Activated CD4-positive, alpha-beta T cell treated with anti-CD3 and anti-CD28 coated beads, Interleukin-10, Interleukin-2, amounts not matched to agents 100 ng/mL and 50 ng/mL, durations not matched to agents 16 hours and 8 hours (primary cell): ENCODE measurements around the gene EPB41L1.

Experiments used
- DNase-seq: peaks from one replicate; pipeline ENCODE4 v3.0.0-alpha.2; 2020

The EPB41L1 gene

DNA sequence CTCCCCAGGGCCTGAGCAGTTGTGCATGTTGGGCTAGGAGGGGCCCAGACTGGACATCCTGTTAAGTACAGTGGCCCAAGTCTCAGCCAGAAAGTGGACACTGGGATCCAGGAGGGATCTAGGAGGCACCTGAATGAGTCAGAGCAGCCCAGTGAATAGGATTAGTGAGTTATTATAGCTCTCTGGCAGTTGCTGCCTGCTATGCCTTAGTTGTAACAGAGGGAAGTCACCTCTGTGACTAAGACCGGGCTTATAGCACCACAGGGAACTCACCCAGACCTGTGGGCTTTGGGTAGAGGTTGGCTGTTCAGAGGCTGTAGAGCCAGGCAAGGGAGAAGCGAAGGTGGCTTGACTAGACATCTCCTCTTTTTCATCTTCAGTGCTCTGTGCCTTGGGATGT, 42.7 kb downstream of the EPB41L1 start:
- DNase-seq, result no peak

DNA sequence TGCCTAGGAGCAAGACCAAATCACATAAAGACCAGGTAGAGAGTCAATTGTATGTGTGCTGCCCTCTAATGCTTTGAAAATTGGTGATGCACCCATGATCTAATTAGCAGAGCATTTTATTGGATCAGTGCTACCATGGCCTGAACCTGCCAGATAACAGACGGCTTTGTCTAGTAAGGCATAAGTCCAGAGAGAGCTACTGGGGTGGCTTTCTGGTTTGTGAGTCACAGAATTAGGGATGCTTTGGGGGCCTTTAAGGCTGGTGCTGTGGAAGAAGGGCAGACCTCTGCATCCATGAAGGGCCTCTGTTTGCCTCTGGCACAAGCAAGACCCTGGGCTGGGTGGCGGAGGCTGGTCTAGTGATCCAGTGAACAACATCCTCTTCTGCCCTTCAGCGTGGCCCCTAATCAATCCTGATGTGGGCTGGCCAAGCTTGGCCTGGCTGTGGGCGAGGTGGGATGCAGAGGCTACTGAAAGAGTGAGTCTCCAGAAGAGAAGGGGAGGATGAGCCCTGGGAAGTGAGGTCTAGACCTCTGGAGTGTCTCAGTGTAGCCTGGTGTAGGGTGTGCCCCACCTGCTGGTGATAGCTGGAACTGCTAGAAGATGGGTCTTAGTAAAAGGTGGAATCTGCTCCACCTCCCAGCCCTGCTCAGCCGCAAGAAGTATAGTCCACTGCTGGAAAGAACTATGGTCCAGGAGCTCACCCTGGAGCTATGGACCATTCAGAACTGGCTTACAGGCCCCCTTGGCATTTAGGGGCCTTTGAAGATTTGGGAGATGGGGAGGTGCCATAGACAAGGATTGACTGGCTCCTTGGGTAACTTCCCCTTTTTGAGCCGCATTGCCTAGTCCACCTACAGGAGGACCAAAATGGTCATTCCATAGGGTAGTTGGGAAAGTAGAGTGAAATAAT, 45.1 kb downstream of the EPB41L1 start:
- peak; percentile 75 for DNase-seq

DNA sequence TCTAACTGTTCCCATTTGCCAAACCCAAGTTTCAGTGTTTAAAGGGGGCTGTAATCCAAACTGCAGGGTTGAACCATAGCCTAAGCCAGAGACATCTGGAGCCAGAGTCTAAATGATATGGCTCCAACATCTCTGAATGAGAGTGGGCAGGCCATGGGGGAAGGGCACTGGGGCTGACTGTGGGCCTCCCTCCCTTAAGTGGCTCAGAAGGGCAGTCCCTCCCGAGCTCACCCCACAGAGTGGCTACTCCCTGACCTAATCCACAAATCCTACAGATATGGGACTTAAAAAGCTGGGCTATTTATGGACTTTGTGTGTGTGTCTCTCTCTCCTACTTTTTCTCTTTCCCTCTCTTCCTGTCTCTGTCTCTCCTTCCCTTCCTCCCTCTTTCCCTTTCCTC, 45.9 kb downstream of the EPB41L1 start:
- no peak for DNase-seq

DNA sequence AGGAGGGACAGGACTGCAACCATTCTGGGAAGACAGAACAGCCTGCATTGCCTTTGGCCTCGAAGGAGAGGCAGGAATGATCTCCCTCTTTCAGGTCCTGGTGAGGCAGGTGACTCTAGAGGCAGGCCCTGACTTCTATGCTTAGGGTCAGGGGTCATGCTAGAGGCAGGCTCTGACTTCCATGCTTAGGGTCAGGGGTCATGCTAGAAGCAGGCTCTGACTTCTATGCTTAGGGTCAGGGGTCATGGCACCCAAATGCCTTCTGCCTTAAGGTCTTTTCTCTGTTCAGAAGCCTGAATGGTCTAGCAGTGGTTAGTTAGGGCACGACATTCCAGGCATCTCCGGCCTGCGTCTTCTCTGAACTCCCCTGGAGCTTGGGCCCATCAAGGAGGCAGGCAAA, 46.7 kb downstream of the EPB41L1 start:
- no peak for DNase-seq

DNA sequence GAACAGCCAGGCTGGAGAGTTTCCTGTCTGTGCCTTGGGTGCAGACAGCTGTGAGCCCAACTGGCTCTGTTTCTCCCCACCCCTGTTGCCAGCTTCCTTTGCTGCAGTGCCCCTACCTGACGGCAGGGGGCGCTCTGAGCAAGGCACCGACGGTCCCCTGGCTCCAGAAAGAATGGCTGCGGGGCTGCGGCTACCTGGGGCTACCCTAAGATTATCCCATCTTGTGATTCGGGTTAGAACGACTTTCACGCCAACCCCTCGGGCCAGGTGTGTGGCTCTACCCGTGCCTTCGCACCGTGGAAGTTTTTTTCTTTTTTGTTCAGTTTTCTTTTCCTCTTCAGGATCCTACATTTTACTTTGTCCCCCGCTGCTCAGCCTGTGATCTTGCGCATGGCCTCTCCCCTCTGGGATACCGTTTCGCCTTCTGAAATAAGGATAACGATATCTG, 48.4 kb downstream of the EPB41L1 start:
- peak; percentile 81 for DNase-seq

DNA sequence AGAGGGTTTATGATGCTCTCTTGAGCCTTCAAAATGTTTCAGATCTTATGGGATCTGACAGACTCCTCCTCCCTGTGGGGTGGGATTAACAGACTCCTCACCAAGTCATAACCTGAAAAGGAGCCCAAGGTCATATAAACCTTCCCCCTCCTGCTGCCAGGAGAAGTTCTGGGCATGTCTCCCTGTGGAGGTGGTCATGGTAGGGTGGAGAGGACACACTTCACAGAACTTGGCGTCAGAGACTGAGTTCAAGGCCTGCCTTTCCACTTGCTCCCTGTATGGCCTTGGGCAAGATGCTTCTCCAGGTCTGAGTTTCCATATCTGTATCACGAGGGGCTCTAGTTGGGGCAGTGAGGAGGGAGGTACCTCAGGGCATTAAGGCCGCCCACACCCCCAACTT, 49.3 kb downstream of the EPB41L1 start:
- no peak for DNase-seq

DNA sequence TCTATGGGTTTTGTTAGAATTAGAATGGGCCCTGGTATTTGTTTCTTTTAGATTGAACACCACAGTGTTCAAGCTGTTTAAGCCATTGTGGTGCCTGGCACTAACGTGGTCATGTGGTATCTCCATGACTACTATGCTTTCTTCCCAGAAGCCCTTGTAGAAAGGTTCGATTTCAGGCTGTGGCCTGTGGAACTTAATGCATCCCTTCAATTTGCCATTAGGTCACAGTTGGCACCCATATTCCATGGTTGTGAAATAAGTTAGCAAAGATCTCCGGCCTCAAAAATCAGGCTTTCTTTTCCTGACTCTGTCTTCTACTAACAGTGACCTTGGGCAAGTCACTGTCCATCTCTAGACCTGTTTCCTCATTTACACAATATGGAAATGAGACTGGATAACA, 50.5 kb downstream of the EPB41L1 start:
- DNase-seq, result no peak

DNA sequence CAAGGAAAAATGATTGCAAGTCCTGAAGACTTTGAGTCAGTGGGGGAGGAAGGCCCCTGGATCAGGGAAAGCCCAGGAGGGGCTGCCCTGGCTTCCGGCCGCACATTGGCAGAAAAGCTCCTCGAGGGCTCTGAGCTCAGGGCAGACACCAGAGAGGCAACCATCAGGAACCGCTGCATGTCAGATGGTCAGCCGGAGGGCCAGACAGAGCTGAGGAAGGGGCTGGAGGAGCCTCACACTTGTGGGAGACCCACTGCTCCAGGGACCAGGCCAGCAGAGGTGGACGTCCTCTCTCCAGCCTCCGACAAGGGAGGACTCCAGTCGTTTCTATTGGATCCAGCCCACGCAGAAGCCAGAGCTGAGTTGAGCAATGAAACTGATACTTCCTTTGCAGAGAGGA, 51.5 kb downstream of the EPB41L1 start:
- no peak for DNase-seq

DNA sequence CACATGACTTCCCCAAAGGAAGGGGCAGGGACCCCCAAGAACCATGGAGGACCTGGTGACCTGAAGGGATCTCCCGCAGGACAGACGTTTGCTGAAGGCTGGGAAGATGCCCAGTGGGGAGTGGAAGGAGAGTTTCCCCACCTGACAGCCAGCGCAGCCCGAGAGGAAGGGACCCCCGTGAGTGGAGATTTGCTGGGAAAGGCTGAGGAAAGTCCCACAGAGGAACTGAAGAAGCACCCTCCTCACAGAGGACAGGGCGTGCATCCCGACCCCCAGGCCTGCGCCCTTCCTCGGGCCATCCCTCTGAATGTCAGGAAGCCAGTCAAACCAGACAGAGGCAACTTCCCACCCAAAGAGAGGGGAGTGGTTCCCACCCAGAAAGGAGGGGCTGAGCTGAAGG, 52.1 kb downstream of the EPB41L1 start:
- no peak for DNase-seq

DNA sequence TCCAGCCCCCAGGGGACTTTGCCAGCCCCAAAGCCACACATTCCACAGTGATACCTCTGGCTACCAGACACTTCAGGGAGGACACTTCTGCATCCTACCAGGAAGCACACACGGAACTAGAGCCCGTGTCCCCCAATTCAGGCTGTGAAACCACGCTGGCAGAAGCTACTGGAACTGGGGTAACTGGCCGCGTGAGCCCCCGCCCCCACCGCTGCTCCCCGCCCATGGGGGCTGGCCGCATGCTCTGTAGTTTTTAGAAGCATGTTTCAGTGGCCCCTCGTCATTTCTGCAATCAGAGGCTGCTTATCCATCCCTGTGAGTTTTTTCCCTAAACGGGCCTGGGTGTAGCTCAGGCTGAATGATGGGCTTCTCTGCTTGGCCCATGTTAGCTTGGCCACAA, 53.1 kb downstream of the EPB41L1 start:
- DNase-seq, result no peak

DNA sequence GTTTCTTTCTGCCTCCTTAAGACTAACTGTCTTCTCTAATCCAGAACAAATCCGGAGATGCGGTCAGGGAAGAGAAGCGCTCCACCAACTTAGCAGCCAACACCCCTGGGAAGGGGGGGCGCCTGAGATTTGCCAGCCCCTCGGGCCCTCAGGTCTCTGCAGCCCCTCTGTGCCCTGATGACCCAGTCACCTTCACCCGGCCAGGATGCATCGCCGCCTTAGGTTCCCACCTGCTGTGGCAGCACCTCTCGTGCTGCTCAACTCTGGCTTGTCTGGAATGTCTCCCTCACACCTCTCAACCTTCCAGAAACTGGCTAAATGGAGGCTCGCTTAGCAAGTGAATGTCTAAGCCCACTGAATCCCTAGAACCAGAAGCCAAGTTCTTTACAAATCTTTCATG, 53.7 kb downstream of the EPB41L1 start:
- DNase-seq, result no peak

DNA sequence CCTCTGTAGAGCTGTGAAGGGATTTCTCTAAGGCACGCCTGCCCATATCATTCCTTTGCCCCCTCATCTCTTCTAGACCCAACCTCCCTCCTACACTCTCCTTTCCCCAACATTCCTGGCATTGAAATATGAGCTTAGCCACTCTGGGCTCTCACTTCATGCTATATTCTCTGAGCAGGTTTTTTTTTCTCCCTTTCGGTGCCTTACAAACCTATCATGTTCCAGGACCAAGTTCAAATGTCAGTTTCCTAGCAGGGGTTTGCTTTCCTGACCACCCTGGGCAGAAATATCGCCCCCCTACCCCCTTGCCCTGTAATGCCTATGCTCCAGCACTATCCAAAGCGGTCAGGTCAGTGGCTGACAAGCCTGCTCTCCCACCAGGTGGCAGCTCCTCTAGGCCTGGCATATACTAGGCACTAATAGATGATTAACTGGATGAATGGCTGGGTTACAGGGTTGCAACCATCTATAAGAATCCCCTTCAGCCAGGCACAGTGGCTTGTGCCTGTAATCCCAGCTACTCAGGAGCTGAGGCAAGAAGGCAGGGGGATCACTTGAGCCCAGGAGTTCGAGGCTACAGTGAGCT, 56.0 kb downstream of the EPB41L1 start:
- no peak for DNase-seq

DNA sequence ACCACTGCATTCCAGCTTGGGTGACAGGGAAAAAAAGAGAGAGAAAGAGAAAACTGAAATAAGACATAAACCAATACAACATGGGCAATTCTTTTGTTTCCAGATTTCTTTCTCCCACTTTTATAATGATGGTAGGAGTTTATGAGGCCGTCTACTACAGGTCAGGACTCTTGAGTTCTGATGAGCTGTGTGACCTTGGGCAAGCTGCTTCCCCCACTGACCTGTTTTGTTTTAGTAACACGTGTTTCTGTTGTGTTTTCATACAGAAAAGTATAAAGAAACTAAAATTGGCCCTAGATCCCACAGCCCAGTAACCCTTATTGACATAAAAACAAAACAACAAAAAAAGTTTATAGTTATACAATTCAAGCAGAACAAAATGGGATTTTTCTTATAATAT, 58.8 kb downstream of the EPB41L1 start:
- DNase-seq, result no peak

DNA sequence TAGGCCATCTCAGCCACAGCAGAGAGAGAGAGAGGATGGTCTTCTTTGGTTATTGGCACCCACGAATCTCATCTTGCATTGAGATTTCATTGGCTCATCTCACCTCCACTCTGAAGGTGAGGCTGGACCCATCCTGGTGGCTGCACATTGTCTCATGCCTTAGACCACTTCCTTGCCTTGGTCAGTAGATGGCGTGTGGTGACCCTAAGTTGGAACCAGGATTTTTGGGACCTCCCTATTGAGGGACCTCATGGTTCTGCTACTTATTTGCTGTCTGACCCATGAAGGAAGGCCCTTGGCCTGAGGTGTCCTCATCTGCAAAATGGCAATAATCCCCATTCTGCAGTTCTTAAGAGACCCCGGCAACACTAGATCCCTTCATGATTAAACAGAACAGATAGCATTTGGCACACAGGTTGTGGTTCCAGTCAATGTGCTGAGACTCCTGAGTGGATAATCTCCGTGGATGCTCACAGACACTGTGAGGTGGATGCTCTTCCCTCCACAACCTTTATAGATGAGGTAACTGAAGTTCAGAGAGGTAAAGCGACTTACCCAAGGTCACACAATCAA, 60.2 kb downstream of the EPB41L1 start:
- peak; percentile 38 for DNase-seq

DNA sequence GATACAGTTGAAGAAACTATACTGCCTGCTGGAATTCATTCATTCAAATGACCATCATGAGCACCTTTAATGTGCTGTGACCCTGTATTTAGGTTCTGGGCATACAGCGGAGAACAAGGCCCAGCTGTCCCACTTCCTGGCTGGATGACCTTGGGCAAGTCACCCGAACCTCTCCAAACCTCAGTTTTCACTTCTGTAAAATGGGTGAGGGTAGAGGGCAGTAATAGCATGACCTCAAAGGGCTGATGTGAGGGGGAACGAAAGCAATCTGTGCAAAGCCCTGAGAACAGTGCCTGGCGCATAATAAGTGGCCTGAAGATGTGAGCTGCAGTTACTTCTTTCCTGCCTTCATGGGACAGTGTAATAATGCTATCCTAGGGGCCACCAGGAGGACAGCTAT, 61.2 kb downstream of the EPB41L1 start:
- no peak for DNase-seq

DNA sequence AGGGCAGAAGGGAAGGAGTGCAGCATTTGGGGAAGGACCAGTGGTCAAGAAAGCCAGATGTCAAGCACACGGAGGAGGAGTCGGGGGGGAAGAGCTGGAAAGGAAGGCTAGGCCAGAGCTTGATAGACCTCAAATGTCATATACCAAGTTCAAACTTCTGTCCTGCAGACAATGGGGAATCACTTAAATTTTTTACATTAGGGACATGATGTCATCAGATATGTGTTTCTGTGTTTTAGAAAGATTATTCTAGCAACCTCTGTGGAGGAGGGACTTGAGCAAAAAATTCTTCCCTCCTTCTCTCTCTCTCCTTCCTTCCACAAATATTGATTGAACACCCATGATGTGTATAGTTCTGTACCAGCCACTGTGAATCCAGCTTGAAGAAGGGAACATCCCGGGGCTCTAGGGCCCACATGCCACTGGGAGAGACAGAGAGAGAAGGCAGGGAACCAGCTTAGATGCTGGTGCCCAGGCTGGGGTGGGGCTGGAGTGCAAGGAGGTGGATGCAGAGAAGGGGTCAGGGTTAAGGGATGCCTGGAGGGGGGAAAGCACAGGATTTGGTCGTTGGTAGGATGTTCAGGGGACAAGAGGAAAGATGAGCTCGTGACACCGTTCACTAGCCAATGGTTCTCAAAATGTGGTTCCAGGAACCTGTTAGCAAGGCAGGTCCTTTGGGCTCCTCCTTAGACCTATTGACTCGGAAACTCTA, 61.9 kb downstream of the EPB41L1 start:
- no peak for DNase-seq

DNA sequence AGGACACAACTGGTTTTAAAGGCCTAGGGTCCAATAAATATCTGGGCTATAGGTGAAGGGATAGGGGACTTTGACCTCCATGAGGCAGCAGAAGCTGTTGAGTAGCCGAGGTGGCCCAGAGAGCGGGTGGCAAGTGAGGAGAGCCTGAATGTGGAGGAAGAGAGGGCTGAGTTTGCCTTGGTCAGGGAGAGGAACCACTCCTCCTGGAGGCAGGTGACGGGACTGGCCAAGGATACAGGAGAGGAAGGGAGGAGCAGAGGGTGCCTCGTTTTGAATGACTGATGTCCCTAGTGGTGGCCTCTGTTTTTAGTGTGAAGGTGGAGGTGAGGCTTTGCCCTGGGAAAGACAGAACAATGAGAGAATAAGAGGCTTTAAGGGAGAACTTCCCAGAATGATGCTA, 62.7 kb downstream of the EPB41L1 start:
- DNase-seq, result no peak

DNA sequence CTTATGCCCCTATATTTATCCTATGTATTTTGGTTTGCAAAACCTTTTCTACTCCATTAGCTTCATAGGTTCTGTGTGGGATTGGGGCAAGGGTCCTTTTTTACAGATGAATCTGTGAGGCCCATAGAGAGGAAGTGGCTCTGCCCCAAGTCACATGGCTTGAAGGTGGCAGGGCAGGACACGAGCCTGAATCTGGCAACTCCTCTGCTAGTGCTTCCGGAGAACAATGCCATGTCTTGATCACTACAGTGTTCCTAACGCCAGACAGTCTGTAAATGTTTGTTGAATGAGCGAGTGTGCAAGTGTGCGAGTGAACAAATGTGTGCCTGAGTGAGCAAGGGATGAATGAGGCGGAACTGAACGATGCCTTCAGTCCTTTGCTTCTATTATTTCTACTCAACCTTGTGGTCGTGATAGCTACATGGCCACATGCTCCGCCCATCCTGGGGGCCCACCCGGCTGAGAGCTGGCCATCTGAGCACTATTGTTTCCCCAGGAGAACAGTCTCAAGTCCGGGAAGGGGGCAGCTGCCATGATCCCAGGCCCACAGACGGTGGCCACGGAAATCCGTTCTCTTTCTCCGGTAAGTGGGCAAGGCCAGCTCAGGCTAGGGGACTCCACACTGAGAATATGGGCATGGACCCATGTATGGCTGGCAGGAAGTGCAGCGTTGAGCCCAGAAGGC, 64.0 kb downstream of the EPB41L1 start:
- no peak for DNase-seq

DNA sequence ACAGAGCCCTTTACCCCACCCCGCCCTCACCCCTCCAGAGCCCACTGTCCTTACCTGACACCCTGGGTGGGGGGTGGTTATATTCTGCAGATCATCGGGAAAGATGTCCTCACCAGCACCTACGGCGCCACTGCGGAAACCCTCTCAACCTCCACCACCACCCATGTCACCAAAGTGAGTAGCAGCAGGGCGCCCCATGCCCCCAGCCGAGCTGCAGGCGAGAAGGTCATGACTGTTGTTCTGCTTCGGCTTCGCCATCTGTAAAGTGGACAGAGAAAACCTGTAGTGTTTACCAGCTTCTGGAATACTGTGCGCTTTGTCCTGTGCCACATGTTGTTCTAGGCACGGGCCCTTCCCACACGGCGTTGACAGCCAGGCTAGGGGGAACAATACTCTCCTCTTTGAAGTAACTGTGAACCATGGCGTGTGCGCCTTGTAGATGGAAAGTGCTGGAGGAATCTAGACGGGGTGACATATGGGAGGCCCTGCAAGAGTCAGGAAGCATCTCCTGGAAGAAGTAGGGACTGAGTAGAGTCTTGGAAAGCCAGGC, 65.2 kb downstream of the EPB41L1 start:
- no peak for DNase-seq

DNA sequence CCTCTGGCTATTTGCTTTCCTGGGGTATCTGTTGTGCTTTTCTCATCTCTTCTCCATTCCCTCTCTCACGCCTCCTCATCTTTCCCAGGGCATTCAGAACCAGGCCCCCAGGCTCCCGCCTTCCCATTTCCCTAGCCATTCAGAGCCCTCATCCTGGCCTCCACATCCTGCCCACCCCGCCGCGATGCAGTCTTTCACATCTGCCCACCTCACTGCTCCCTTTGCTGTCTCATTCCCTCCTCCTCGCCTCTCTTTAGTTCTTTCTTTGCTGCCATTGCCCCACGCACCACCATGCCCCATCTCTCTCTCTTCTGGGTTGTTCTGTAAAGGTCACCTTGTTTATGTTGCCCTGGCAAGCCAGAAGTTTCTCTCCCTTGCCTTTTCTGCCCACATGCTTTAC, 71.1 kb downstream of the EPB41L1 start:
- DNase-seq, result no peak

DNA sequence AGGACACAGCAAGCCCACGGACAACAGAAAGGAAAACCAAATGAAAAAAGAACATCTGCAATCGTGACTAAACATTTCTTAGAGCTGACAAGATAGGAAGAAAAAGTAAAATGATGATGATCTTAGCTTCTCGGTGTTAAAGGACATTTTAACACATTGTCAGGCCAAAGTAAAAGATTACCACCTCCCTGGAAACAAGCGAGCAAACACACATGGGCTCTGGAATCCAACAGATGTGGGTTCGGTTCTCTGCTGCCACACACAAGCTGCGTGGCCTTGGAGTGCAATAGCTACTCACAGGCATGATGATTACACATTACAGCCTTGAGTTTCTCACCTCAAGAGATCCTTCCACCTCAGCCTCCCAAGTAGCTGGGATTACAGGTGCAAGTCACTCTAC, 74.2 kb downstream of the EPB41L1 start:
- DNase-seq, result no peak

DNA sequence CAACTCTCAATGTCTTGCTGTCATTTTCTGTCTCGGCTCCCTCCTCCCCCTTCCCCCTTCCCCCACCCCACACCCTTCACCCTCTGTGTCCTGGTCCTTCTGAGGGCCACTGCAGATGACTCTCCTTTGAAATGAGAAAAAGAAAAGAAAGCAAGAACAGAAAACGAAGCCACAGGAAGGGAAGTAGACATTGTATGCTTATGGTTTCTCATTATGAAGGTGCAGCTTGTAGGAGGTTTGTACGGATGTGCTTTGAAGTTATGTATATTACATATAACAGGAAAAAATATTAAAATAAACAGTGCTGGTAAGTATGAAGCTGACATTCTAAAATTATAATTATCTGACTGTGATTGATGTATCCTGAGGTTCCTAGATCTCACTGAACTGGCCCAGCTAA, 75.5 kb downstream of the EPB41L1 start:
- DNase-seq, result peak; percentile 13

DNA sequence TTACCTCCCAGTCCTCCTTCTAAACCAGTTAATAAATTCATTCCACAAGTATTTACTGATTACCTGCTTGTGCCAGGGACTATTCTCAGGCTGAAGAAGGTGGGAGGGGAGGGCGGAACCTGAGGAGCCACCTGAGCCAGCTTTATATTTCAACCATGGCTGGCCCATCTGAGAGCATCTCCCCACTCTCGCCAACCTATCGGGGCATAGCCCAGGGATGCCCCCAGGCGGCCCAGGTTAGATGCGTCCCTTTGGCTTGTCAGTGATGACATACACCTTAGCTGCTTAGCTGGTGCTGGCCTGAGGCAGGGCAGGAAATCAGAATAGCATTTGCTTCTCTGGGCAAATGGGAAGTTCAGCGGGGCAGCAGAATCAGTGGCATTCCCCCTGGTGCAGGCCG, 76.8 kb downstream of the EPB41L1 start:
- DNase-seq, result no peak
